H1 (cell line): ENCODE measurements around the gene GYPC. TPM values are rescaled to one million over a fixed set of nuclear protein-coding genes. Genes with fewer than 3 reads are reported as not detected.

Source experiments
- CTCF ChIA-PET: fragments of 300-600 bp; sonication (Branson Sonifier 250); formaldehyde crosslinking; loops from one replicate; lab custom pipeline; 2021; ENCODE audit not compliant: partially characterized antibody; lab: Charles Lee
- POLR2A ChIA-PET: fragments of 300-600 bp; sonication (Branson Sonifier 250); formaldehyde crosslinking; loops from one replicate; lab custom pipeline; 2021; ENCODE audit warnings: inconsistent platforms; ENCODE audit not compliant: partially characterized antibody; lab: Charles Lee
- DNase-seq, 2 experiments: peaks; one replicate each; pipeline versions ENCODE4 v3.0.0 to v3.0.0-alpha.2; 2010 to 2022; ENCODE audit warnings: low spot score in 2 of 2, low read depth in 1 of 2, mixed read lengths in 1 of 2
- FAIRE-seq: peaks from 2 replicates; lab custom pipeline; 2011; peaks lifted over from hg19 to GRCh38; lab: Jason Lieb, UNC
- H2AFZ ChIP-seq: 2 replicates; pipeline ENCODE4 v1.8.1; 2012; ENCODE audit warnings: low read length, inconsistent platforms
- H2AK5ac ChIP-seq: 2 replicates; pipeline ENCODE4 v1.6.1; 2013; ENCODE audit warnings: low read depth, low read length
- H2BK120ac ChIP-seq: replicated peaks from 2 replicates; pipeline ENCODE3; 2013; ENCODE audit warnings: low read depth, low read length, inconsistent platforms
- H2BK12ac ChIP-seq: 2 replicates; pipeline ENCODE4 v1.6.1; 2013; ENCODE audit warnings: low read depth, low read length
- H2BK15ac ChIP-seq: 2 replicates; pipeline ENCODE4 v1.6.1; 2013; ENCODE audit warnings: low read length
- H2BK20ac ChIP-seq: 2 replicates; pipeline ENCODE4 v1.6.1; 2013; ENCODE audit warnings: low read length
- H2BK5ac ChIP-seq: 2 replicates; pipeline ENCODE4 v1.6.1; 2013; ENCODE audit warnings: low read depth, low read length
- H3K14ac ChIP-seq: 2 replicates; pipeline ENCODE4 v1.6.1; 2013; ENCODE audit warnings: inconsistent platforms; ENCODE audit not compliant: insufficient read length
- H3K18ac ChIP-seq: 2 replicates; pipeline ENCODE4 v1.6.1; 2013; ENCODE audit warnings: low read length; ENCODE audit errors: extremely low read depth
- H3K23ac ChIP-seq: 2 replicates; pipeline ENCODE4 v1.6.1; 2013; ENCODE audit warnings: inconsistent platforms; ENCODE audit not compliant: insufficient read length
- H3K23me2 ChIP-seq: 2 replicates; pipeline ENCODE4 v1.6.1; 2013; ENCODE audit warnings: low read depth, low read length
- H3K27ac ChIP-seq: 2 replicates; pipeline ENCODE4 v1.6.1; 2011; ENCODE audit warnings: low read depth, low read length, inconsistent platforms
- H3K27me3 ChIP-seq, 4 experiments: replicated peaks in 1 of 4; 1 replicate in 1 of 4; 2 replicates in 3 of 4; pipeline versions ENCODE4 v1.6.1 to v1.8.1; 2011 to 2013; ENCODE audit warnings: low read length in 3 of 4, mild to moderate bottlenecking in 3 of 4, inconsistent platforms in 2 of 4, mixed read lengths in 2 of 4, moderate library complexity in 1 of 4; ENCODE audit not compliant: control insufficient read depth in 3 of 4, insufficient read depth in 3 of 4; ENCODE audit errors: extremely low read depth in 1 of 4
- H3K36me3 ChIP-seq, 4 experiments: 2 replicates each; pipeline versions ENCODE4 v1.6.1 to v1.8.1; 2011 to 2013; ENCODE audit warnings: mild to moderate bottlenecking in 4 of 4, low read length in 3 of 4, moderate library complexity in 2 of 4, control low read depth in 1 of 4, inconsistent platforms in 1 of 4; ENCODE audit not compliant: insufficient read depth in 4 of 4, control insufficient read depth in 2 of 4
- H3K4ac ChIP-seq: replicated peaks from 2 replicates; pipeline ENCODE3; 2013; ENCODE audit warnings: low read length, low read depth, mixed read lengths, inconsistent platforms; ENCODE audit not compliant: insufficient read length
- H3K4me1 ChIP-seq, 4 experiments: replicated peaks in 1 of 4; 1 replicate in 1 of 4; 2 replicates in 3 of 4; pipeline versions ENCODE4 v1.6.1 to v1.8.1; 2011 to 2013; ENCODE audit warnings: low read length in 3 of 4, inconsistent platforms in 2 of 4, mixed read lengths in 1 of 4; ENCODE audit not compliant: insufficient read depth in 4 of 4, control insufficient read depth in 3 of 4
- H3K4me2 ChIP-seq, 2 experiments: 2 replicates each; pipeline versions ENCODE4 v1.6.1 to v1.8.1; 2011 to 2013; ENCODE audit warnings: low read depth in 2 of 2, low read length in 2 of 2, control low read depth in 1 of 2, inconsistent platforms in 1 of 2, mild to moderate bottlenecking in 1 of 2; ENCODE audit not compliant: insufficient read depth in 1 of 2
- H3K4me3 ChIP-seq, 4 experiments: fragments of 200-600, 300-600 bp in 1 of 4; sonication (generic), shearing (Covaris generic), sonication (Bioruptor Twin) in 1 of 4; 2 replicates each; pipeline versions ENCODE4 v1.5.1 to v1.8.1; 2011 to 2016; ENCODE audit warnings: low read length in 4 of 4, low read depth in 3 of 4, control low read depth in 2 of 4, inconsistent platforms in 2 of 4, mild to moderate bottlenecking in 2 of 4, mixed read lengths in 1 of 4, moderate library complexity in 1 of 4; ENCODE audit not compliant: insufficient read depth in 2 of 4; ENCODE audit errors: extremely low read depth in 1 of 4
- H3K56ac ChIP-seq: replicated peaks from 2 replicates; pipeline ENCODE3; 2013; ENCODE audit warnings: low read depth, mild to moderate bottlenecking, mixed read lengths, low read length, inconsistent platforms; ENCODE audit not compliant: insufficient read length
- H3K79me1 ChIP-seq: 2 replicates; pipeline ENCODE4 v1.6.1; 2013; ENCODE audit warnings: low read depth, low read length, control low read depth
- H3K79me2 ChIP-seq, 2 experiments: 2 replicates each; pipeline versions ENCODE4 v1.6.1 to v1.8.1; 2012 to 2013; ENCODE audit warnings: low read length in 2 of 2, mild to moderate bottlenecking in 2 of 2, inconsistent platforms in 1 of 2; ENCODE audit not compliant: insufficient read depth in 2 of 2, control insufficient read depth in 1 of 2
- H3K9ac ChIP-seq, 4 experiments: replicated peaks in 1 of 4; 1 replicate in 1 of 4; 2 replicates in 3 of 4; pipeline versions ENCODE4 v1.6.1 to v1.8.1; 2011 to 2013; ENCODE audit warnings: low read depth in 3 of 4, low read length in 3 of 4, control low read depth in 2 of 4, mild to moderate bottlenecking in 2 of 4, moderate library complexity in 2 of 4, inconsistent platforms in 1 of 4; ENCODE audit errors: extremely low read depth in 1 of 4
- H3K9me3 ChIP-seq, 2 experiments: 2 replicates each; pipeline versions ENCODE4 v1.6.1 to v1.8.1; 2012 to 2013; ENCODE audit warnings: mild to moderate bottlenecking in 2 of 2, moderate library complexity in 2 of 2, control low read depth in 1 of 2, inconsistent platforms in 1 of 2, low read depth in 1 of 2, low read length in 1 of 2, mixed read lengths in 1 of 2; ENCODE audit not compliant: insufficient read depth in 2 of 2
- H4K20me1 ChIP-seq, 2 experiments: replicated peaks in 1 of 2; 2 replicates each; pipeline versions ENCODE3 to v1.8.1; 2011 to 2013; ENCODE audit warnings: inconsistent platforms in 2 of 2, low read length in 2 of 2, mild to moderate bottlenecking in 1 of 2; ENCODE audit not compliant: insufficient read depth in 2 of 2, control insufficient read depth in 1 of 2
- H4K5ac ChIP-seq: 2 replicates; pipeline ENCODE4 v1.6.1; 2013; ENCODE audit warnings: low read length, low read depth, mixed read lengths, inconsistent platforms; ENCODE audit not compliant: insufficient read length
- H4K8ac ChIP-seq: 2 replicates; pipeline ENCODE4 v1.8.0; 2013; ENCODE audit warnings: mild to moderate bottlenecking, moderate library complexity, low read length, inconsistent platforms; ENCODE audit not compliant: insufficient read depth; ENCODE audit errors: extremely low read depth
- H4K91ac ChIP-seq: replicated peaks from 2 replicates; pipeline ENCODE3; 2013; ENCODE audit warnings: low read length, mixed read lengths, inconsistent platforms; ENCODE audit not compliant: insufficient read length
- ASH2L ChIP-seq: fragments of 200-600, 300-600 bp; sonication (generic); IDR thresholded peaks from one replicate; pipeline ENCODE4 v1.7.1; 2017; ENCODE audit warnings: low read length
- CEBPB ChIP-seq: IDR thresholded peaks from 2 replicates; pipeline ENCODE4 v1.6.1; 2012; ENCODE audit warnings: low read depth, low read length
- CHD1 ChIP-seq: IDR thresholded peaks from 2 replicates; pipeline ENCODE4 v1.6.1; 2012; ENCODE audit warnings: low read depth, low read length, improper control_type of control experiment
- EGR1 ChIP-seq: IDR thresholded peaks from 2 replicates; pipeline ENCODE4 v1.6.1; 2011; ENCODE audit warnings: low read depth, low read length, borderline replicate concordance
- EZH2 ChIP-seq: fragments of 200-600 bp; sonication (generic); IDR thresholded peaks from 2 replicates; pipeline ENCODE4 v1.7.1; 2012; ENCODE audit warnings: low read depth, mild to moderate bottlenecking, moderate library complexity, low read length, inconsistent platforms; ENCODE audit not compliant: severe bottlenecking
- GABPA ChIP-seq: IDR thresholded peaks from 2 replicates; pipeline ENCODE4 v1.6.1; 2011; ENCODE audit warnings: mild to moderate bottlenecking, low read length, moderate library complexity, borderline replicate concordance; ENCODE audit not compliant: insufficient read depth
- HDAC2 ChIP-seq, 2 experiments: fragments of 300-600 bp in 1 of 2; sonication (generic) in 1 of 2; IDR thresholded peaks; 2 replicates each; pipeline ENCODE4 v1.6.1; 2011 to 2012; ENCODE audit warnings: low read depth in 2 of 2, low read length in 2 of 2, mild to moderate bottlenecking in 2 of 2, moderate library complexity in 2 of 2, borderline replicate concordance in 1 of 2, inconsistent platforms in 1 of 2
- POLR2AphosphoS5 ChIP-seq: IDR thresholded peaks from 2 replicates; pipeline ENCODE4 v1.6.1; 2011; ENCODE audit warnings: low read depth, low read length
- RXRA ChIP-seq: IDR thresholded peaks from 2 replicates; pipeline ENCODE4 v1.6.1; 2011; ENCODE audit warnings: low read depth, mild to moderate bottlenecking, low read length, moderate library complexity; ENCODE audit not compliant: insufficient read depth
- SIRT6 ChIP-seq: IDR thresholded peaks from one replicate; pipeline ENCODE4 v1.7.1; 2012; ENCODE audit warnings: low read length, inconsistent platforms
- SP1 ChIP-seq: IDR thresholded peaks from 2 replicates; pipeline ENCODE4 v1.6.1; 2011; ENCODE audit warnings: low read depth, low read length
- SP4 ChIP-seq: IDR thresholded peaks from 2 replicates; pipeline ENCODE4 v1.6.1; 2012; ENCODE audit warnings: low read length, inconsistent platforms
- TCF12 ChIP-seq: IDR thresholded peaks from 2 replicates; pipeline ENCODE4 v1.6.1; 2011; ENCODE audit warnings: low read depth, mild to moderate bottlenecking, low read length
- ZNF274 ChIP-seq: IDR thresholded peaks from 2 replicates; pipeline ENCODE4 v1.7.0; 2012; ENCODE audit warnings: low read length, borderline replicate concordance; ENCODE audit errors: extremely low read depth
- WGBS, 2 experiments: shearing (Covaris generic) in 1 of 2; methylation state at CpG; one replicate each; pipeline versions ENCODE4 v1.1.6 to v1.1.7; 2013 to 2015; ENCODE audit warnings: low lambda C conversion rate in 2 of 2, mixed read lengths in 2 of 2, inconsistent platforms in 1 of 2, low coverage in 1 of 2, missing lambda C conversion rate in 1 of 2; ENCODE audit not compliant: insufficient replicate concordance in 2 of 2, insufficient coverage in 1 of 2, insufficient read length in 1 of 2; ENCODE audit errors: extremely low coverage in 1 of 2, missing lambda C conversion rate in 1 of 2; 5-methylcytosine and 5-hydroxymethylcytosine counted together
- polyA plus RNA-seq, 7 experiments: library from polyadenylated mRNA; depleted of rRNA in 3 of 7; stranded (reverse) in 5 of 7; unstranded in 2 of 7; fragments of >200 nt in 5 of 7; fragments of 200-250 nt in 2 of 7; gene quantifications; 1 replicate in 5 of 7; 2 replicates in 1 of 7; 4 replicates in 1 of 7; pipeline versions ENCODE4 v1.2.1 to v1.2.3, GENCODE V29; 2011 to 2013; ENCODE audit warnings: missing spikeins in 2 of 7, mixed read lengths in 2 of 7
- total RNA-seq: library from RNA; stranded (reverse); fragmentation: NEBNext Ultra II Directional; extraction: Animal tissue kit (Norgen Biotek cat#: 25700); gene quantifications from 2 replicates; pipeline ENCODE4 v1.2.1, GENCODE V29; 2021
- TF ChIP-seq, protein P1 (sequence below): IDR thresholded peaks from 2 replicates; pipeline ENCODE4 v1.6.1; 2011; ENCODE audit warnings: low read depth, mild to moderate bottlenecking, low read length; ENCODE audit not compliant: insufficient read depth

Gene GYPC
- total and polyA plus RNA-seq, 2 of the 8 experiments (the other 6 are each of a cell fraction or from before 2014, with no cell fraction given): 26.8 to 53.6 TPM

DNA sequence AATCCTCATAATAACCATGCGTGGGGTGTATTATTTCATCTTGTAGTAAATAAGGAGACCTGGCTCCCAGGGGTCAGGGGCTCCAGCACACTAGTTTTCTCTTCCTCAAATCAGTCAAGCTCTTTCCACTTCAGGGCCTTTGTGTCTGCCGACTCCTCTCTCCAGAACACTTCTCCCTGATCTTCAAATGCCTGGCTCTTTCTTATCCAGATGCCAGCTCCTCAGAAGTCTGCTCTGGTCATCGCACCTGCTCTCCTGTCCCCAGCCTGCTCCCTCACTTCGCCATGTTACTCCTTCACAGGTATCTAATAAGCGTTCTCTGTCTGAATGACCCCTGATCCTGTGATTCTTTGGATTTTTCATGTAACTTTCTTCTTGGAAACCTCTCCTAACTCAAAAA, 62.0 kb downstream of the GYPC start:
- no peak overlapping the region for H4K5ac ChIP-seq
- no peak overlapping the region for H2BK120ac ChIP-seq
- H3K4me1 ChIP-seq: no peaks in the 10 kb centered on the region
- H3K4me2 ChIP-seq: no peak overlapping the region
- no peak overlapping the region for H3K4ac ChIP-seq
- H3K27ac ChIP-seq: no peak overlapping the region
- POLR2A ChIA-PET: no interaction called here
- H2BK20ac ChIP-seq: no peak overlapping the region
- no peak overlapping the region for H2BK15ac ChIP-seq
- H3K79me1 ChIP-seq: no peaks in the 10 kb centered on the region
- no peak overlapping the region for H2BK12ac ChIP-seq
- H3K14ac ChIP-seq: no peak overlapping the region
- H3K56ac ChIP-seq: no peak overlapping the region
- H4K20me1 ChIP-seq: no peaks in the 10 kb centered on the region
- no peaks in the 10 kb centered on the region; the same call in 1 of the 2 replicates for H3K23me2 ChIP-seq
- no peak for FAIRE-seq
- WGBS, 2 experiments: 91% methylated on average over 5 of the region's 5 CpGs; no CpG with 5 or more reads in 1 of the 2 experiments
- no peak overlapping the region for H3K18ac ChIP-seq
- H2BK5ac ChIP-seq: no peak overlapping the region
- no peak overlapping the region for H4K8ac ChIP-seq
- H3K9me3 ChIP-seq: no peaks in the 10 kb centered on the region
- no peak overlapping the region for H4K91ac ChIP-seq
- H2AK5ac ChIP-seq: no peak overlapping the region
- no peak overlapping the region for H3K9ac ChIP-seq
- no peaks in the 10 kb centered on the region for H3K27me3 ChIP-seq
- CTCF ChIA-PET: interaction anchor here (0.7 kb wide), 1 partner anchor 473 kb away, joined by 3 read pairs; no protein-coding TSS in a partner anchor
- H3K23ac ChIP-seq: no peak overlapping the region
- H2AFZ ChIP-seq: no peak overlapping the region
- DNase-seq: no peak
- H3K4me3 ChIP-seq: no peak overlapping the region
- H3K79me2 ChIP-seq: no peaks in the 10 kb centered on the region
- no peaks in the 10 kb centered on the region for H3K36me3 ChIP-seq
- TF ChIP-seq EGR1: no peak
- TF ChIP-seq EZH2: no peak
- no peak for TF ChIP-seq RXRA
- TF ChIP-seq TCF12: no peak
- no peak for TF ChIP-seq SP4
- TF ChIP-seq ZNF274: no peak
- TF ChIP-seq POLR2AphosphoS5: no peak
- TF ChIP-seq CEBPB: no peak
- no peak for TF ChIP-seq HDAC2 (IDR thresholded peaks at IDR 0.05; ENCODE audit: borderline replicate concordance in 1 of 2, low read depth in 2 of 2, low read length in 2 of 2)
- no peak for TF ChIP-seq ASH2L
- no peak for TF ChIP-seq GABPA
- no peak for TF ChIP-seq SIRT6
- TF ChIP-seq SP1: no peak
- TF ChIP-seq CHD1: no peak
- TF ChIP-seq, protein P1, sequence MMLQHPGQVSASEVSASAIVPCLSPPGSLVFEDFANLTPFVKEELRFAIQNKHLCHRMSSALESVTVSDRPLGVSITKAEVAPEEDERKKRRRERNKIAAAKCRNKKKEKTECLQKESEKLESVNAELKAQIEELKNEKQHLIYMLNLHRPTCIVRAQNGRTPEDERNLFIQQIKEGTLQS: no peak
